ENCODE data around the gene MYDGF.

Gene MYDGF

GRCh38 chr19:4673726-4674125 lies 3.6 kb upstream of the MYDGF start:
- DNase-seq, result no peak

- DNase-seq, result no peak
These were observed 3.1 kb upstream of the MYDGF start for GRCh38 chr19:4673216-4673615.

- no peak for DNase-seq
These were observed 1.2 kb upstream of the MYDGF start for GRCh38 chr19:4671185-4671851.

GRCh38 chr19:4664642-4665041 lies 5.5 kb downstream of the MYDGF start:
- DNase-seq, result no peak

GRCh38 chr19:4662812-4663211 lies 7.3 kb downstream of the MYDGF start:
- DNase-seq, result no peak

- DNase-seq, result no peak
These were observed 8.0 kb downstream of the MYDGF start for GRCh38 chr19:4662020-4662695.

- DNase-seq, result no peak
These were observed 9.1 kb downstream of the MYDGF start for GRCh38 chr19:4660993-4661392.

GRCh38 chr19:4660181-4660791 lies 9.9 kb downstream of the MYDGF start:
- DNase-seq, result no peak

GRCh38 chr19:4657835-4658234 lies 12.3 kb downstream of the MYDGF start:
- no peak for DNase-seq

- DNase-seq, result no peak
These were observed 12.9 kb downstream of the MYDGF start for GRCh38 chr19:4657262-4657661.

GRCh38 chr19:4656102-4656501 lies 14.0 kb downstream of the MYDGF start:
- DNase-seq, result no peak

GRCh38 chr19:4654437-4655361 lies 15.4 kb downstream of the MYDGF start:
- DNase-seq, result no peak

GRCh38 chr19:4653793-4654436 lies 16.2 kb downstream of the MYDGF start:
- no peak for DNase-seq

GRCh38 chr19:4652075-4652474 lies 18.1 kb downstream of the MYDGF start:
- DNase-seq, result no peak

- no peak for DNase-seq
These were observed 20.0 kb downstream of the MYDGF start for GRCh38 chr19:4650159-4650558.

GRCh38 chr19:4649392-4650047 lies 20.6 kb downstream of the MYDGF start:
- DNase-seq, result no peak

- DNase-seq, result no peak
These were observed 22.2 kb downstream of the MYDGF start for GRCh38 chr19:4647676-4648644.

- DNase-seq, result no peak
These were observed 24.4 kb downstream of the MYDGF start for GRCh38 chr19:4645718-4646117.

- no peak for DNase-seq
These were observed 27.5 kb downstream of the MYDGF start for GRCh38 chr19:4642625-4643024.

- DNase-seq, result no peak
These were observed 29.0 kb downstream of the MYDGF start for GRCh38 chr19:4641132-4641531.
